BLaER1 (cell line): ENCODE data around the gene PARD3B.
A peak's percentile ranks its signal among the peaks of the same experiment; 100 is the strongest.

Source experiments
- H3K27ac ChIP-seq: shearing (Covaris generic); formaldehyde crosslinking; 2 replicates; pipeline ENCODE4 v1.8.1; 2022
- H3K27me3 ChIP-seq: shearing (Covaris generic); formaldehyde crosslinking; 2 replicates; pipeline ENCODE4 v1.8.1; 2022
- H3K36me3 ChIP-seq: shearing (Covaris generic); formaldehyde crosslinking; 2 replicates; pipeline ENCODE4 v1.8.1; 2022
- H3K4me1 ChIP-seq: shearing (Covaris generic); formaldehyde crosslinking; 2 replicates; pipeline ENCODE4 v1.8.1; 2022
- H3K4me2 ChIP-seq: shearing (Covaris generic); formaldehyde crosslinking; 2 replicates; pipeline ENCODE4 v1.8.1; 2022
- H3K4me3 ChIP-seq: shearing (Covaris generic); formaldehyde crosslinking; 2 replicates; pipeline ENCODE4 v1.8.1; 2022
- H3K9ac ChIP-seq: shearing (Covaris generic); formaldehyde crosslinking; 2 replicates; pipeline ENCODE4 v1.8.1; 2022
- H3K9me3 ChIP-seq: shearing (Covaris generic); formaldehyde crosslinking; 2 replicates; pipeline ENCODE4 v1.8.1; 2022
- H4K20me1 ChIP-seq: shearing (Covaris generic); formaldehyde crosslinking; 2 replicates; pipeline ENCODE4 v1.8.1; 2022
- Cebpa-rat ChIP-seq: shearing (Covaris generic); IDR thresholded peaks from 2 replicates; pipeline ENCODE4 v1.8.1; 2022

The PARD3B gene

DNA sequence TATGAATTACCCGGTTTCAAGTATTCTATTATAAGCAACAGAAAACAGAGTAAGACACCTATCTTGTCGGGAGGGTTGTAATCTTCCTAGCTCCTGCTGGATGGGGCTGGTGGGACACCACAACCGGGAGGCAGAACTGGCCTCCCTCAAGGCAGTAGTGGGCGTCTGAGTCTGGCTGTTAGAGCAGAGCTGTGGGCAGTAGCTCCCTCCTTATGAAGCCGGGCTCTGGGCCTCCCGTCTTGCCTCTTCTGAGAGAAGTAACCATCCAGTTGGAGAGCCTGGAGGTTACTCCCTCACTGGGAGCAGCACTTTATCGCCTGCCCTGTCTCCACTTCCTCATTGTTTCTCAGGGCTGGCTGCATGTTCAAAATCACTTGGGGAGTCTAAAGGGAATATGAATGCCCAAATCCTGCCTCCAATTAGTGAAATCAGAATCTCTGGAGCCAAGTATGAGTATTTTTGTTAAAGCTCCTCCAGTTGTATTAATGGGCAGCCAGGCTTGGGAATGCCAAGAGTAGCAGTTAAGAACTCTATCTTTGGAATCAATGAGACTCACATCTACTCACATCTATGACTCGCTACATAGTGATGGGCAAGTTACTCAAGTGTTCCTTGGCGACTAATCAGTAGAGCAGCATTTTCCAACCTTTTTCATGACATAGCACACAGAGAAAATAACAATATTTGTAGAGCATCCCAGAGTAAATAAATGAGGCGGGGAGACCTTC lies 1109.8 kb downstream of the PARD3B start:
- H3K4me2 ChIP-seq: no peak overlapping the region
- H3K36me3 ChIP-seq: no peaks in the 10 kb centered on the region
- no peak overlapping the region for H3K9ac ChIP-seq
- H3K27ac ChIP-seq: no peak overlapping the region
- H3K27me3 ChIP-seq: no peaks in the 10 kb centered on the region
- peaks cover 36% of the 10 kb centered on the region for H3K4me1 ChIP-seq
- H3K9me3 ChIP-seq: no peaks in the 10 kb centered on the region
- no peaks in the 10 kb centered on the region for H4K20me1 ChIP-seq
- no peak for TF ChIP-seq Cebpa-rat
- H3K4me3 ChIP-seq: no peak overlapping the region

GRCh38 chr2:205655779-205656456 lies 1110.6 kb downstream of the PARD3B start:
- Histone ChIP-seq H3K36me3 (no peaks in the 10 kb centered on the region), H3K27me3 (no peaks in the 10 kb centered on the region), H3K4me3 (no peak overlapping the region), H4K20me1 (no peaks in the 10 kb centered on the region), H3K4me1 (peaks cover 36% of the 10 kb centered on the region), H3K4me2 (no peak overlapping the region), H3K27ac (no peak overlapping the region), H3K9me3 (no peaks in the 10 kb centered on the region), H3K9ac (no peak overlapping the region)
- no peak for TF ChIP-seq Cebpa-rat

DNA sequence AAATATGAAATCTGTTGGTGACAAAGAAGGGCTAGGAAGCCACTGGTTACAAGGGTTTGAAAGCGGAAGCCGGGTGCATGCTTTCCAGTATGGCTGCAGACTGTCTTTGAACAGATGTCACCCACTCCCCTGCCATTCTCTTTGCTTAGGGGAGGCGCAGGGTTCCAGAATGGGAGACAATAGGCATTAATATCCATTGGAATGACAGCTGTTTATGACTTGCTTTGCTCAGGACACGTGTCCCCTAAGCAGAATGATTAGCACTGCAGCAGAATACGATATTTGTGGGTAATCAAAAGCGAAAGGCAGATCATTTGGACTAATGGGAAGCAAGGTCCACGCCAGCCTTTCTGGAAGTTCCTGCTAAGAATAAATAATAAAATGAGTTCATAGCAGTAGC lies 1111.2 kb downstream of the PARD3B start:
- TF ChIP-seq Cebpa-rat: no peak
- Histone ChIP-seq H3K4me2 (no peak overlapping the region), H3K4me3 (no peak overlapping the region), H3K9me3 (no peaks in the 10 kb centered on the region), H3K27me3 (no peaks in the 10 kb centered on the region), H3K9ac (no peak overlapping the region), H3K27ac (no peak overlapping the region), H3K4me1 (peaks cover 36% of the 10 kb centered on the region), H3K36me3 (no peaks in the 10 kb centered on the region), H4K20me1 (no peaks in the 10 kb centered on the region)

- no peak overlapping the region for H3K27ac ChIP-seq
- no peak overlapping the region for H3K4me3 ChIP-seq
- no peak for TF ChIP-seq Cebpa-rat
- H3K27me3 ChIP-seq: no peaks in the 10 kb centered on the region
- H3K4me2 ChIP-seq: no peak overlapping the region
- peaks cover 36% of the 10 kb centered on the region for H3K4me1 ChIP-seq
- H3K9me3 ChIP-seq: no peaks in the 10 kb centered on the region
- no peaks in the 10 kb centered on the region for H3K36me3 ChIP-seq
- no peaks in the 10 kb centered on the region for H4K20me1 ChIP-seq
- no peak overlapping the region for H3K9ac ChIP-seq
These were observed 1111.7 kb downstream of the PARD3B start for GRCh38 chr2:205656941-205657340.

- Histone ChIP-seq H3K4me2 (no peak overlapping the region), H3K4me3 (no peak overlapping the region), H3K4me1 (peaks cover 36% of the 10 kb centered on the region), H3K36me3 (no peaks in the 10 kb centered on the region), H4K20me1 (no peaks in the 10 kb centered on the region), H3K27ac (no peak overlapping the region), H3K9me3 (no peaks in the 10 kb centered on the region), H3K27me3 (no peaks in the 10 kb centered on the region), H3K9ac (no peak overlapping the region)
- no peak for TF ChIP-seq Cebpa-rat
These were observed 1112.3 kb downstream of the PARD3B start for GRCh38 chr2:205657579-205657978.

DNA sequence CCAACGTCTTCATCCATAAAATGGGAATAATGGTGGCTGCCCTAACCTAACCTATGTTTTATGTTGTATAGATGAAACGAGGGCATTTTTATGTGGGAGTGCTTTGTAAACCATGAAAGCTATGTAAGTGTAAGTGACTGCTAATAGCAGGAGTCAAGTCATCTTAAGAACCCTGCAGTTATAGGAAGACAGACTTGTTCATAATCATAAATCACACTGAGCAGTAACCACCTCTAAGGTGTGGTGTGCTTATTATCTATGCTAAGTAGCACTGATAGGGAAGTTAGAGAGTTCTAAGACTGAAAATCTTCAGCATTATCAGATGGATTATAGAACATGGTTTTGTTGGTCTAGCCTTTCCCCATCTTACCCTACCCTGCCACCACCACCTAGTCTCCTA lies 1112.8 kb downstream of the PARD3B start:
- TF ChIP-seq Cebpa-rat: no peak
- Histone ChIP-seq H3K27me3 (no peaks in the 10 kb centered on the region), H3K27ac (no peak overlapping the region), H3K9me3 (no peaks in the 10 kb centered on the region), H3K4me3 (no peak overlapping the region), H3K36me3 (no peaks in the 10 kb centered on the region), H3K4me1 (peaks cover 41% of the 10 kb centered on the region), H4K20me1 (no peaks in the 10 kb centered on the region), H3K4me2 (no peak overlapping the region), H3K9ac (no peak overlapping the region)

DNA sequence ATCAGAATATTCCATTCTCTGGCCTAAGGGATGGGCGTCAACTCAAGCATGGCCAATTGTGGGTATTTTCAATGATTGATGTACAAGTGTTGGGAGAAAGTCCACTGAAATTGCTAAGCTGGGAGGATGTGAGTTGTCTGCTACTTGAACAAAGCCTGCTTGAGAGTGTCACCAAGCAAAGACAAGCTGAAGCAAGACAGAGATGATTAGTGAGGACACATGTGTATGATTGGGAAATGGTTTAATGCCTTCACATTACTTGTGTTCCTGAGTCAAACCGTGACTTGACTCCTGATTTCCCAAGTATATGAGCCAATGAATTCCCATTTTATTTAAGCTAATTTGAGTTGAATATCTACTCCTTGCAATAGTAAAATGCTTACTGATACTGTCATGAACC lies 1113.3 kb downstream of the PARD3B start:
- no peak overlapping the region for H3K9ac ChIP-seq
- H3K4me1 ChIP-seq: peaks cover 46% of the 10 kb centered on the region
- H3K27me3 ChIP-seq: no peaks in the 10 kb centered on the region
- no peak for TF ChIP-seq Cebpa-rat
- no peak overlapping the region for H3K4me2 ChIP-seq
- H3K9me3 ChIP-seq: no peaks in the 10 kb centered on the region
- no peak overlapping the region for H3K4me3 ChIP-seq
- H3K27ac ChIP-seq: no peak overlapping the region
- H4K20me1 ChIP-seq: no peaks in the 10 kb centered on the region
- no peaks in the 10 kb centered on the region for H3K36me3 ChIP-seq

- H3K27me3 ChIP-seq: no peaks in the 10 kb centered on the region
- H3K9ac ChIP-seq: peak overlapping the region; percentile 53; the same call in 1 of the 2 replicates
- H3K36me3 ChIP-seq: no peaks in the 10 kb centered on the region
- peak overlapping the region; percentile 84 for H3K4me2 ChIP-seq
- TF ChIP-seq Cebpa-rat: no peak
- no peak overlapping the region for H3K4me3 ChIP-seq
- peaks cover 50% of the 10 kb centered on the region for H3K4me1 ChIP-seq
- no peaks in the 10 kb centered on the region for H3K9me3 ChIP-seq
- no peaks in the 10 kb centered on the region for H4K20me1 ChIP-seq
- H3K27ac ChIP-seq: peak overlapping the region; percentile 63; the same call in 1 of the 2 replicates
These were observed 1114.6 kb downstream of the PARD3B start for GRCh38 chr2:205659922-205660321.

GRCh38 chr2:205660521-205661124 lies 1115.3 kb downstream of the PARD3B start:
- no peaks in the 10 kb centered on the region for H3K9me3 ChIP-seq
- peak overlapping the region; percentile 63 for H3K27ac ChIP-seq
- H3K36me3 ChIP-seq: no peaks in the 10 kb centered on the region
- TF ChIP-seq Cebpa-rat: no peak
- H4K20me1 ChIP-seq: no peaks in the 10 kb centered on the region
- H3K9ac ChIP-seq: peak overlapping the region; percentile 53; the same call in 1 of the 2 replicates
- peak overlapping the region; percentile 84 for H3K4me2 ChIP-seq
- no peaks in the 10 kb centered on the region for H3K27me3 ChIP-seq
- H3K4me3 ChIP-seq: peak overlapping the region; percentile 40; the same call in 1 of the 2 replicates
- peaks cover 50% of the 10 kb centered on the region for H3K4me1 ChIP-seq

DNA sequence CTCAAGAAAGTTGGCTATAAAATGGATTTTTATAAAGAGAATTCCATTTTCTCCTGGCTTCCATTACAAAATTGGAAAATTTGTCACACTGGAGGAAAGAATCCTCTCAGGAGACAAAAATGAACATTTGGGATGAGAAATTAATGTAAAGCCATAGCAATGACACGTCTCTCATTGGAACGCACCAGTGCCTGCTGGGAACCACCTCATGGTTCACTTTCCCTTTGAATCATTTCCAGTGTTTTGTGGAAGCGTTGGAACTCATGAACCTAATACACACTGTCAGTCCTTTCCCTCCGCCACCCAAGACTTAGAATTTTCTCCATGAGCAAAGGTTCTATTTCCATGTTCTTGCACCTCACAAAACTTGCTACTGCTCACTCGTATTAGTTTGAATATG lies 1116.0 kb downstream of the PARD3B start:
- no peaks in the 10 kb centered on the region for H3K36me3 ChIP-seq
- no peaks in the 10 kb centered on the region for H4K20me1 ChIP-seq
- H3K27me3 ChIP-seq: no peaks in the 10 kb centered on the region
- H3K9ac ChIP-seq: peak overlapping the region; percentile 53; the same call in 1 of the 2 replicates
- H3K27ac ChIP-seq: peak overlapping the region; percentile 63
- TF ChIP-seq Cebpa-rat: no peak
- H3K4me2 ChIP-seq: peak overlapping the region; percentile 84
- H3K9me3 ChIP-seq: no peaks in the 10 kb centered on the region
- H3K4me3 ChIP-seq: peak overlapping the region; percentile 40; the same call in 1 of the 2 replicates
- H3K4me1 ChIP-seq: peaks cover 50% of the 10 kb centered on the region
